RWPE2 (cell line): ENCODE measurements around the gene SOX14.

ENCODE experiments used
- ATAC-seq: fragments of 200-7000 bp; cut with Tn5 transposase; 3 replicates; pipeline ENCODE4 v1.9.1; 2021; ENCODE audit warnings: low read depth
- DNase-seq: peaks from one replicate; pipeline ENCODE4 v3.0.0-alpha.2; 2020; ENCODE audit warnings: low spot score
- H3K27ac ChIP-seq: fragments of 450-650 bp; 2 replicates; pipeline ENCODE4 v1.5.1; 2017; ENCODE audit warnings: mild to moderate bottlenecking; ENCODE audit not compliant: poor library complexity, severe bottlenecking
- H3K27me3 ChIP-seq: fragments of 250-450 bp; sonication (Bioruptor Pico); 2 replicates; pipeline ENCODE4 v1.5.1; 2021; ENCODE audit warnings: mild to moderate bottlenecking, moderate library complexity; ENCODE audit not compliant: insufficient read depth, poor library complexity, severe bottlenecking
- H3K36me3 ChIP-seq: fragments of 250-450 bp; sonication (Bioruptor Pico); 2 replicates; pipeline ENCODE4 v1.5.1; 2020; ENCODE audit warnings: low read depth, mild to moderate bottlenecking, moderate library complexity
- H3K4me1 ChIP-seq: fragments of 250-450 bp; sonication (Bioruptor Pico); 2 replicates; pipeline ENCODE4 v1.5.1; 2021; ENCODE audit warnings: mild to moderate bottlenecking, moderate library complexity; ENCODE audit not compliant: insufficient read depth, poor library complexity, severe bottlenecking
- H3K4me3 ChIP-seq: fragments of 250-450 bp; sonication (Bioruptor Pico); 2 replicates; pipeline ENCODE4 v1.5.1; 2021; ENCODE audit warnings: mild to moderate bottlenecking, moderate library complexity; ENCODE audit not compliant: severe bottlenecking
- H3K9me3 ChIP-seq: fragments of 250-450 bp; sonication (Bioruptor Pico); 2 replicates; pipeline ENCODE4 v1.5.1; 2021; ENCODE audit warnings: mild to moderate bottlenecking, moderate library complexity; ENCODE audit not compliant: severe bottlenecking
- CTCF ChIP-seq: fragments of 450-650 bp; IDR thresholded peaks from one replicate; pipeline ENCODE4 v1.5.1; 2017; ENCODE audit warnings: mild to moderate bottlenecking, moderate library complexity; ENCODE audit not compliant: poor library complexity, severe bottlenecking

Gene SOX14

DNA sequence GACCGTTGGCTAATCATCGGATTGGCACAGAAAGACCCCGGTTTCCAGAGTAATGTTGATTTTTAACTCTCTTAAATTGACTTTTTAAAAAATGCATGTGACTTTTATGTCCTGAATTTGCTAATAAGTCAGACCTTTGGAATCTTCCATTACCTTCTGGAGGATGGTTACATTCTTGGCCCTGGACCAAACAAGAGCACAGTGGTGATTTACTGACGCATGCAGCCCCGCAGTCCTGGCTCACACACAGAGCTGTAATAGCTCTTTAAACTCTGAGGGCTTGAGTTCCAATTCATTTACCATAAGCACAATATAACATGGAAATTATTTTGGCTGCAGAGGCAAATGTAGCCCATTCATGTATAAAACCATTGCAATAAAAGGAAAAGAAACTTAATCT, 25.1 kb downstream of the SOX14 start:
- Histone ChIP-seq H3K9me3 (no peaks in the 10 kb centered on the region), H3K36me3 (no peaks in the 10 kb centered on the region), H3K27me3 (peaks cover 11% of the 10 kb centered on the region), H3K27ac (no peak overlapping the region), H3K4me3 (no peak overlapping the region), H3K4me1 (no peaks in the 10 kb centered on the region)
- ATAC-seq = no peak; the same call in 2 of the 3 replicates
- no peak for DNase-seq
- TF ChIP-seq CTCF = no peak

DNA sequence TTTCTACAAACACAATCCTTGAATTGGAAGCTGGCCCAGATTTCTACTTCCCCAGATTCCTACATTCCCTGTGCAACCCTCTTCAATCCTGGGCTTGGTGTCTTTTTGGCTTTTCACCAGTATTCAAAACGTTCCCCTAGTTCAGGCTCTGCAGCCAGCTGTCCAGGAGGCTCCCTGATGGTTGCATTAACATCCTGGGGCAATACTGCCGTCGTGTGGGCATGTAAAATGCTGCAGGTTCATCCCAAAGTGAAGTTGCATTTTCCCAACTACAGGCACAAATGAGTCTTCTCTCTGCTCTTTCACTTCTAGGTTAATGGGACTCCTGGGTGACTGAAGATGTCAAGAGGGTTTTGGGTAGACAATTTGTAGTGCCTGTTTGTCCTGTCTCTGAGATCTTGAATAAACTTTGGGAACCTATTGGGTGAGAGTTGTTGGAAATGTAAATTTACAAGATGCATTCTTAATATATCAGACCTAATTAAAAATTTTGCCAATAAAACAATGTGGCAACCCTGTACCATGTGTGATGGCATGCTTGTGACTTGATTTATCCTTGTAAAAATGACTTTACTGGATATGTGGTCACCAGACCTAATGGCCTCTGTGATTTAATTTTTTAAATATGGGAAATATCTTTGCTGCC, 28.6 kb downstream of the SOX14 start:
- Histone ChIP-seq H3K27me3 (peaks cover 11% of the 10 kb centered on the region), H3K9me3 (no peaks in the 10 kb centered on the region), H3K4me1 (no peaks in the 10 kb centered on the region), H3K27ac (no peak overlapping the region), H3K4me3 (no peak overlapping the region), H3K36me3 (no peaks in the 10 kb centered on the region)
- TF ChIP-seq CTCF = peak; percentile 67
- DNase-seq (no peak), ATAC-seq (peak; percentile 40; the same call in 1 of the 3 replicates)

DNA sequence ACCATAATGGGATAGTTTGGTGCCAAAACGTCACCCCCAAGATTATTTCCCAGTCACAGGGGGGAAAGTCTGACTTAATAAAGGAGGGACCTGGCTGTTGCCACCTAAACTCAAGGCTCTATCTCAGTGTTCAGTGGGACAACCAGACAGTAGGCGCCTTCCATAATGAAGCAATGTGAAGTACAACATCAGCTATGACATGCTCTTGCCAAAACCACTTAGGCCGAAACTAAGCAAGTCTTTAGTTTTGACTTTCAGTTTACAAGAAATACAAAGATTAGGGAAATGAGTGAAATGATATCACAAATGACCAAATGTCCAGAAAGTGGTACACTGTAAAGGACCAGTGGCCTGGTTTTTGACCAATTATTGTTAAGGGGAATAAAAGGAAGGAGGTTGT, 32.9 kb downstream of the SOX14 start:
- DNase-seq = no peak
- Histone ChIP-seq H3K9me3 (no peaks in the 10 kb centered on the region), H3K4me1 (no peaks in the 10 kb centered on the region), H3K27me3 (peaks cover 3% of the 10 kb centered on the region), H3K27ac (no peak overlapping the region), H3K4me3 (no peak overlapping the region), H3K36me3 (no peaks in the 10 kb centered on the region)
- no peak for TF ChIP-seq CTCF
- ATAC-seq = no peak

- H3K4me3 ChIP-seq = no peak overlapping the region
- H3K27ac ChIP-seq = no peak overlapping the region
- H3K36me3 ChIP-seq = no peaks in the 10 kb centered on the region
- no peaks in the 10 kb centered on the region for H3K9me3 ChIP-seq
- no peaks in the 10 kb centered on the region for H3K4me1 ChIP-seq
- H3K27me3 ChIP-seq = peaks cover 3% of the 10 kb centered on the region
- DNase-seq = no peak
- TF ChIP-seq CTCF = no peak
- no peak for ATAC-seq
These were observed 39.1 kb downstream of the SOX14 start for GRCh38 chr3:137803215-137803614.

- ATAC-seq (0 out of 3 replicates have a peak, but pooled peaks have one; percentile 29), DNase-seq (no peak)
- TF ChIP-seq CTCF = no peak
These were observed 43.9 kb downstream of the SOX14 start for GRCh38 chr3:137807998-137808397.

More at GRCh38 chr3:137807998-137808397, 43.9 kb downstream of the SOX14 start:
- no peak overlapping the region for H3K4me3 ChIP-seq
- no peaks in the 10 kb centered on the region for H3K4me1 ChIP-seq
- H3K36me3 ChIP-seq = no peaks in the 10 kb centered on the region
- H3K27me3 ChIP-seq = no peaks in the 10 kb centered on the region
- no peaks in the 10 kb centered on the region for H3K9me3 ChIP-seq
- H3K27ac ChIP-seq = no peak overlapping the region
